ENCODE data around the gene CCDC167.

The CCDC167 gene

DNA sequence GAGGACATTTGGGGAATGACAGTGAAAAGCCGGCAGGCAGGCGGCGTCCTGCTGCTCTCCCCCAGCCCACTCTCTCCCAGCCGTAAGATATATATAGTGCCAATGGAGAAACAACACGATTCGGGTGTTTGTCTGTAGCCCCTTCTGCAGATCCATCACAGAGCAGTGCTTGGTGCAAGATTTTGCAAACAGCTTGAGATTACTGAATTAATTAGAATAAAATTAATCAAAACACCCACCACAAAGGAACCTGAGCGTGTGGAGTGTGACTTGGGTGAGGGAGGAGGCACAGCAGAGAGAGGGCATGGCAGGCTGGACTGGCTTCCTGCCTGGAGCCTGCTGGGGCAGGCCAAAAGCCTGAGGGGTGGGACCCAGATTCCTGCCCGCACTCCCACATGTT lies 28.8 kb upstream of the CCDC167 start:
- no peak for DNase-seq

DNA sequence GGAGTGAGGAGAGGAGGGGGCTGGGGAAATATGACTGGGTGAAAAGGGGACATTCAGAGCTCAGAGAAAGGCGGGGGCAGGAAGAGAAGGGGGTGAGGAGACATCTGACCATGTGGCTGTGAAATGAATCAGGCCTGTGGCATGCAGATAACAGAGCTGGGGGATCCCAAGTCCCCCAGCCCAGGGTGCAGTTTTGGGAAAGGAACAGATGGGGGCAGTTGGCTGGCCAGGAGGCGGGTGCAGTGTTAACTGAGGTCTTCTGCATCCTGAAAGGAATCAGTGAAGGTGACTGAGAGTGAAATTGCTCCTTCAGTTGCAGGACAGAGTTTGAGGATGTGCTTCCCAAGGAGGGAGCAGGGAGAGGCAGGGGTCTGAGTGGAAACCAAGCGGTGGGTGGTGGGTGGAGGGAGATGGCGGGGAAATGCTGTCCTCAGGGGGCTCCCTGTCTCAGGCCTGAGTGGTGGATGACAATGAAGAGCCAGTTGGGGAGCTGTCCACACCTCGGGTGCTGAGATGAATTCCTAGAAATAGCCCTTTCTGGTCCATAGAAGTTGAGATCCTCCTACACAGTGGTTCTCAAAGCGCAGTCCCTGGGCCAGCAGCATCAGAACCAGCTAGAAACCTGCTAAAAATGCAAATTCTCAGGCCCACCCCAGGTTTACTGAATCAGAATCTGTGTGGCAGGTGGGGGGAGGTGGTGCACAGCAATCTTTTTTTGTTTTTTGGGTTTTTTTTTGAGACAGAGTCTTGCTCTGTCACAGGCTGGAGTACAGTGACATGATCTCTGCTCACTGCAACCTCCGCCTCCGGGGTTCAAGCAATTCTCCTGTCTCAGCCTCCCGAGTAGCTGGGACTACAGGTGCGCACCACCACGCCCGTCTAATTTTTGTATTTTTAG lies 26.0 kb upstream of the CCDC167 start:
- no peak for DNase-seq

DNA sequence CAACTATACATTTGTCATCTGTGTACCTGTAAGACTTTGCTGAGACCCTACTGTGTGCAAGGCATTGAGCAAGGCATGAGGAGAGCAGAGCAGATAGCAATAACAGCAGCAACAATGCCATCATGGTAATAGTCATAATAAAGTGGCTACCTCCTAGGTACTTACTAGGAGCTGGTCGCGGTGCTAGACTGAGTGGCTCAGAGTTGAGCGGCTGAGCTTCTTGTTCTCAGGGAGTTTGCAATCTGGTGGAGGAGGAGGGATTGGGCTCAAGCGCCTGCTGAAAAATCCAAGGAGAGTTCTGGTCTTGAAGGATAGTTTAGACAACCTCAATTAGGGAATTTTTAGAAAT lies 25.3 kb upstream of the CCDC167 start:
- DNase-seq: no peak

DNA sequence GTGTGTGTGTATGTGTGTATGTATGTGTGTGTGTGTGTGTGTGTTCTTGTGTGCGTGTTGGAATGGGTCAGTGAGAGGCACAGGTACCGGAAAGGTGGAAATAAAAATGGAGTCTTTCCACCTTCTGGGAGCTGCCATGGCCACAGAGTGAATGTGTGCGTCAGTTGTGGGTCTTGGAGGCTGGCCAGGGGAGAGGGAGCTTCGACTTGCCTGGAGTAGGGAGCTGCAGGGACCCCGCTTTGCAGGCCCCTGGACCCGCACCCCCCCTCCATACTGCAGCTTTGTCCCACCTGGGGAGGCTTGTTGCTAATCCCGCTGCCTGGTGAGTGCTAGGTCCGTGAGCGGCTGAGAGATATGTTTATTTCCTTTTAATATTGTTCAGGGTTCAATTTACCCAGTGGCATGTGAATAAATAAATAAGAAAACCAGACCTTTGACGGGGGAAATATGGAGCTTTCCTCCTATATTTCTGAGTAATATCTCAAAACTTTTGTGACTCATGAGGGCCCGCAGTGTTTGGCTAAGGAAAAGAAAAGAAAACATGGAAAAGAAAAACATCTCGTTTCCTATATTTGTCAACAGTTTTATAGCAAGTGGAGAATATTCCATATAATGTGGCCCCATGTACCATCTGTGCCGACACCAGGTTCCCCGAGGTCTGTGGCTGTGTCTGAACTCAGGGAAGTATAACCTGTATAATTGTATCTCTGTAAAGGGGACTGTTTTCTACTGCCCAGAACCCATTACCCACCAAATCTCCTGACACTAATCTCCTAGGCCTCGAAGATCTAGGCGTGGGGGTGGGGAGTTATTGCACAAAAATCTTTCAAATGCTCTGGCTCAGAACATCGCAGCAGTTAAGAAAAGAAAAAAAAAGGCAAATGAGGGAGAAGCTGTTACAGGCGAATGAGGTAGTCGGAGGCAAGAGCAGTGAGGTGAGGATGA lies 24.6 kb upstream of the CCDC167 start:
- DNase-seq: no peak

DNA sequence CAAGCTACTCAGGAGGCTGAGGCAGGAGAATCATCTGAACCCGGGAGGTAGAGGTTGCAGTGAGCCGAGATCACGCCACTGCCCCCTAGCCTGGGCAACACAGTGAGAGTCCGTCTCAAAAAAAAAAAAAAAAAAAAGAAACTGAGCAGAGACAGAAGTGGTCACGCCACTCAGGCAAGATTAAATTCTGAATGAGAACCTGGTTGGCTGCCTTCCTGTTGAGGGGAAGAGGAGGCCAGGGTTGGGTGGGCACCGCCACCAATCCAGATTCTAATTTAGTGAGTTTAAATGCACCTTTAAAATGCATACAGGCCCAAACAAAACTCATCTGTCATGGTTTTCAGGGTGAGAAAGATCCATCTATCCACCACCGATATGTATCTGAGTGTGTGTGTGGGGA lies 23.7 kb upstream of the CCDC167 start:
- DNase-seq: no peak

DNA sequence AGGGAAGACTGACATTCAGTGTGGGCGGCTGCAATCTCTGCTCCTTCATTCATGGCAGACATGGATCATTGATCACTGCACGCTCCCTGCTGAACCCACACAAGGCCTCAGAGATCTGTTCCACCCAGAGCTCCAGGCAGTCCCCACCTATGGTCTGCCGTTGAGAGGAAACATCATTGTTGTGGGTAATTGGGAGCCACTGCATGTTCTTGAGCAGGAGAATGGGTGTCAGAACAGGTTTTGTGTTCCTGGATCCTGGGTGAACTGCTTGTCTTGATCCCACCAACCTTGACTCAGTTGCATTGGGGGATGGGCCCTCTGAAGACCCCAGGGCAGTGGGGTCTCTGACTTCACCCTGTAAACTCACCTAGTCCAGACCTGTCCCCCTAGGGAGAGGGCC lies 23.1 kb upstream of the CCDC167 start:
- no peak for DNase-seq

DNA sequence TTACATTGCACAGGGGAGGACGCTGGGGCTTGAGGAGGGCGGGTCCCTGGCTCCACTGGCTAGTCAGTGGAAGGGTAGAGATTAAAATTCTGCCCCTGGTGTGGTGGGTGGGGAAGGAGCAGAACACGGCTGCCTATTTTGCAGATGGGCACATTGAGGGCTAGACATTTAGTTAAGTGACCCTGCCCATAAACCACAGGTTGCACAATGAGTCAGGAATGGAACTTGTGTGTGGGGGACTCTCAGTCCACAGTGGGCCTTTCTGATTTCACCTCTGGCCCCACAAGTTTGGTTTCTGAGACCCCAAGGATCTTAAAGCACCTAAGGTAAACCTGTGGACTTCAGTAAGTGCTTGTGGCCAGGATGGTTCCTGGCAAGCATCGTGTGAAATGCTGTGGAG lies 22.0 kb upstream of the CCDC167 start:
- DNase-seq: no peak

DNA sequence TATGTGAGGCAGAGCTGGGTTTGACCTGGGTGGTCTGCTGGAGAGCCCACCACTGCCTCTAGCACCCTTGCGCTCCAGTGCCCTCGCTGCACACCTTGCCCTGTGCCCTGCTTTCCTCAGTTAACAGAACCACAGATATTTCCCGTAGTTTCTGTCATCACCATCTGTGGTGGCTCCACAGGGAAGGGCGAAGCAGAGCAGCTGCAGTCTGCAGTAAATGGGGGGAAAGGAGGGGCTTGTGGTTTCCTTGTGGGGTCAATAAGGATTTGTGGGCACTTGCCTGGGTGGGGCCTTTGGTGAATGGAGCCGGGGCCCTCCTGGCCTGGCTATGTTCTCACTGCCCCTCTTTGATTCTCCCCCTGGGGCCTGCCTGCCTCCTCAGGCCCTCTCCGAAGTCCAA lies 21.2 kb upstream of the CCDC167 start:
- no peak for DNase-seq

DNA sequence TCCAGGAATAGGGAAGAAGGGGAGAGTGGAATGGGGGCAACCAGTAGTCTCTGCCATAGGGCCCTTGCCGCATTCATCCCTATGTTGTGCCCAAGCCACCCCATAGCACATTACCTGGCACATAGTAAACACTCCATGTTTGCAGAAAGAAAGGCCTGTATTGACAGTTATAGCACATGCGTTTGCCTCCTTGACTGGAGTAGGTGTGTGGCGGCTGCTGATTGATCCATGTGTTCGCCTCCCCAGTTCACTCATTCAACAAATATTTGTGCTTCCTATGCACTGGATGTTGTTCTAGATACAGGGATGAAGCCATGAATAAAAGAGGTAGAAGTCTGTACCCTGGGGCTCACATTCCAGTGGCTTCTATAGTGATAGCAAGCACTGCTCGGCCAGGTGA lies 19.8 kb upstream of the CCDC167 start:
- DNase-seq: no peak

DNA sequence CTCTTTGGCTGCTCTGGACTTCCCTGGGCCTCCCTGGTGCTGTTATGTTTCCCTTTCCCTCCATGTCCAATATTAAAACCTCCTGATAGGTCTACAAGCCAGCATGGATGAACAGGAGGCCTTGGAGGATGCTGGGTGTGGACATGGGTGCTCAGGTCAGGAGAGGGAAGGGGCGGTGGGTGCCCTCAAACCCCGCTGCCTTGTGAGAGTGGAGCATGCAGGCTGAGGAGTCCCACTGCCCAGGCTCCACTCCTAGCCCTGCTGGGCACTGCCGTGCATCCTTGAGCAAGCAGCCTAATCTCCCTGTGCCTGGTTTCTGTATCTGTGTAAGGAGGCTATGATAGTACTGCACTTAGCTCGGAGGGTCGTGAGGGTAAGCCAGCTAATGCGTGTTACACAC lies 18.4 kb upstream of the CCDC167 start:
- DNase-seq: no peak

DNA sequence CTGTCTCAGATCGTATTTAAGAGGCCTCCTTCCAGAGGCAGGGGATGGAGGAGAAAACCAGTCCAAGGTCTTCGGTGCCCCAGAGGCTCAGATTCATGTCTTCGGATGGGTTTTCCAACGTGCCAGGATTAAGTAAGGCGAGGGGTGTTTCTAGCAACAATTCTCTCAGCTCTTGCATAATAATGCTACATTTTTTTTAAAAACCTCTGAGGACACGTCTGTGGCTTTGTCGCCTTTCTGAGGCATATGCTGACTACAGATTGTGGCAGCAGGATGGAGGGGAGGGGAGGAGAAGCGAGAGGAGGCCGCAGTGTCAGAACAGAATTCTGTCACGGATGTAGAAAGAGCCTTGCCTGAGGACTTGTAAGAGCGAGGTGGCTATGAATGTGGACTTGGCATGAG lies 17.7 kb upstream of the CCDC167 start:
- peak; percentile 90 for DNase-seq

DNA sequence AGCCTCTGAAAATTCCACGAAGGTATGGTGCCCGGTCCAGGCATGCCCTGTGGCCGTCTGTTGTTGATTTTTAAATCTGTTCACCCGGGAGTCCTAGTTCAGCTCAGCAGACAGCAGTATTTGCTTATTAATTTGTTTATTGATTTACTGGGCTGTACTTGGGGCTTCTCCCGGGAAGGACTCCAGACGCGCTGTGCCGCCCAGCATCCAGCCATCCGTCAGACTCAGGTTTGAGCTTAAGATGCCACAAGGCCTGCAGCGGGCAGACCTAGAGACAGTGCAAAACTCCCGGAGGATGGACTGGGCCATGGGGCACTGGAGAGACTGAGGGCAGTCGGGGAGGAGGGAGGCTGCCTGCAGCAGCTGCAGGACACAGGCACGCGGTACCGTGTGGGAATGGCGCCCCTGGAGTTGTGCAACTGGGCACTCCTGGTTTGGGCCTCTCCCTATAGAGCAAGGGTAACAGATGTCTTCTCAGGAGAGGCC lies 17.3 kb upstream of the CCDC167 start:
- no peak for DNase-seq

DNA sequence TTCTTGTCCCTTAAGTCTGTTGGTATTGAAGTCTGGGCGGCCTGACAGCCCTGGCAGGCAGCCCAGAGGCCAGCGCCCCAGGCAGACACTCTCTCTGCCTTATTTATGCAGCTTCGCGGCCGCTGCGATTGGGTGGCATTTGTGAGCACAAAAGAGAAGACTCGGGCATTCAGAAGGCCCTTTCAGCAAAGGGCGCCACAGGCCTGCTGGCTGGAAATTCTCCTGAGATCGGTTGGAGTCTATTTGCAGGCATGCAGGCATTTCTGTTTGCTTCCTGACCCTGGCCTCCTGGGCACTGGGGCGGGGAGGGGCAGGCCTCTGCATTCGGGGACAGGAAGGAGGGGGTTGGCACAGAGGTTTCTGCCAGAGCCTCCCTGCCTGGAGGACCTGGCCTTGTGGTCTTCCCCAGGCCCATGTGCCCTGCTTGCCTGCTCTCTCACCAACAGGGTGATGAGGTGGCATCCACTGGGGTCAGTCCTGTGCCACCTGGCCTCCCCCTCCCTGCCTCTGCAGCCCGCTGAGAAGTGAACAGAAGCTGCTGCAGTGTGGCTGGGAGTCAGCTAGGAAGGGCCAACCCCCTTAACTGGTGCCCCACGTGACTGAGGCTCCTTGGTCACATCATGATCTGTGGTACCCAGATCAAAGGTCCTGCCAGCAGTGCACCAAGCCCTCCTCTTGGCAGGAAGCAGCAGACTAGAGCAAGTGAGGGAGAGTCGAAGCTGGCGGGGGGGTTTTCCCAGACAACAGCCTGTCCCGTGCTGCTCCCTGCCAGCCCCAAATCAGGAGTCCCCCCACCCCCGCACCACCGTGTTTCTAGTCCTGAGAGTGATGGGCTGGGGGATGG lies 16.6 kb upstream of the CCDC167 start:
- DNase-seq: peak; percentile 97

DNA sequence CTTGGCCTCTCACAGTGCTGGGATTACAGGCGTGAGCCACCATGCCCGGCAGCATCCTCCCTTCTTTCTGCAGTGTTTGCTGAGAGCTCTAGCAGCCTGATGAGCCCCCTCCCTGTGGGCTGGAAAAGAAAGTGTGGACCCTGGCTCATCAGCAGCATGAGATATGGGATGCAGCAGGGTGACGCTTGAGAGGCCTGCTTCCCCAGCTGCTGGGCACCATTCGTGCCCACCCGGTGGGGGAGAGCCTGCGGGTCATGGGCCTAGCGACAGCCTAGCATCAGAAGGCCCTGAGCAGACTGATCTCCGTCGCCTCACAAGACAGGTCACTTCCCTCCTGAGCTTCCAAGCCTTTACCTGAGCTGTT lies 16.0 kb upstream of the CCDC167 start:
- DNase-seq: peak; percentile 25

DNA sequence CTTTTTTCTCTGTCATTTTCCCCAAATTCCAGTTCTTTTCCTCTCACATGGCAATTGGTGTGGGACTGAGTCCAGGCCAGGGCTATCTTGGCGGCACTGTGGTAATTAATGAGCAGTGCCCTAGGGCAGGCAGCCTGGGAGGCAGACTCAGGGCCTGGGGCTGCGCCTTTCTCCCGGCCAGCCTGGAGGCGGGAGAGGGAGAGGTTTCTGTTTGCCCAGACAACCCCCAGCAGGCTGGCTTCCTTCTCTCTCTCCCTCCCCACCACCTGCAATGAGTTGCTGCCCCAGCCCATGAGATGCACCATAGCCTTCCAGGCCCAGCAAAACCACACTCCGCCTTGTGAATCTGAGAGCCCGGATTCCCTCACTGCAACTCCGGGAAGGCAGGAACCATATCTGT lies 15.1 kb upstream of the CCDC167 start:
- peak; percentile 28 for DNase-seq

DNA sequence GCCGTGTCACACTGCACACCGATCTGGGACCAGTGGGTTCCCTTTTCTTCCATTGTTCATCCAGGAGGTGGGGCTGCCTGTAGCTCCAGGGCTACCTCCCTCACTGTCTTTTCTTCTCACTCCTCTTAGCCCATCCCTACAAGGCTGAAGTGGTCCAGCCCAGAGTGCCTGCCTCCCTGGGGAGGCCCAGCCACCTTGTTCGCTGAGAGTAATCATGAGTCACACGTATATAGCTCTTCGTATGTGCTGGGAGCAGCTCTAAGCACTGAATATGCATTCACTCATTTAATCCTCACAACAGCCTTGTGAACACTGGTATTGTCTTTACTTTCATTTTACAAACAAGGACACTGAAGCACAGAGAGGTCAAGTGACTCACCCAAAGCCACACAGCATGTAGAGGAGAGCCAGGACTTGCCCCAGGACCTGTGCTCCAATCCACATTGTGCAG lies 14.7 kb upstream of the CCDC167 start:
- peak; percentile 51 for DNase-seq

DNA sequence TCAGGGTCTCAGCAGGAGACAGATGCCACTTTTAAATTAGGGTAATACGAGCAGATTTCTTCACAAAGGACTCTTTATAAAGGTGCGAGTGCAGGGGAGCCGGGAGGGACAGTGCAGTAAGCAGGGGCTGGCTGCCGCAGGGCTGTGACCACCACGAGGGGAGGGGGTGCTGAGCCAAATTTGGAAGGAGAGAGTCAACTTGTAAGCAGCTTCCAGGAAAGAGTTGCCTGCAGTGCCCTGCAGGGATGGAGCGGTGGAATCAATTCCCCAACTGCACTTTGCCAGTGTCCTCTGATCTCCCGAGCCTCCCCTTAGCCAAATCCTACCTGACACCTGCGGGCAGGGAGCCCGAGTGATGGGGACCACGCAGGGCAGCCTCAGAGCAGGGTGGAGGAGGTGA lies 13.9 kb upstream of the CCDC167 start:
- DNase-seq: no peak

DNA sequence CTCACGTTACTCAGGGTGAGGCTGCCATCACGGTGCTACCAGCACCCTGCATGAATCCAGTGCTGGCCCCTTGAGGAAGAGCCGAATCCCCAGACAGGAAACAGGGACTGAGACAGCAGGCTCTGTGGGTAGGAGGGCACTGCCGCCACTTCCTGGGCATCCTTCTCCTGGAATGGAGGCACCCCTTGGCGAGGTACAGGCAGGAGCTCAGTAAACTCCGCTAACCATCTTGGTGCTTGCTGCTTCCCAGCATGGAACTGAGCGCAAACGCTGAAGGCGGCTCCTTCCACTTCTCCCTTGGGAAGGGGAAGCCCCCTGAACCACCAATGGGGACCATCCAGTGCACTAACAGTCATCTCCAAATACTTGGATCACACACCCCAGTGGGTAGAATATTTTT lies 13.5 kb upstream of the CCDC167 start:
- no peak for DNase-seq

DNA sequence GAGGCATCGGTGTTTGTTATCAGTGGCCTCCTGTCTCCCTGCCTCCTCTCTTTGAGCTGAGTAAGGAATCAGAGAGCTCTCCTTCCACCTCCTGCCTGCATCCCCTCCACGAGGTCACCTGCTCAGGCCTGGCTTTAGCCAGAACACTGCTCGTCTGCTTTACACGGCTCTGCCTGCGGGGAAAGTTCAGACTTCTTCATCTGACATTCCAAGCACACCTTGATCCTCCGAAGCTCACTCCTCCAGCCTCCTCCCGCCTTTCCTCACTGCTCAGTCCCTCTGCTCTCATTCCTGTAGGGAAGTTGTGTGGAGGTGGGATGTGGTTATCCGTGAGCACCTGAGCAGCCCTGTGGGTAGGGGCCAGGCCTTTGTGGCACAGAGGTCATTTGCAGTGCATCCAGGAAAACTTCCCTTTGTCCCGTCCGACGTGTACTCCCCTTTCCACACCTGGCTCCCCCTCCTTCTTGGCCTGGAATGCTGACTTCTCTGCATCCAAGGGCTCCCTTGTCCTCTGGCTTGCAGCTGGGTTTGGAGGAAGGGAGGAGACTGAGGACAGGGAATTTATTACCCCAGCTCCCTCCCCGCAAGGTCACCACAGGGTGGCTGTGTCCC lies 12.8 kb upstream of the CCDC167 start:
- no peak for DNase-seq

DNA sequence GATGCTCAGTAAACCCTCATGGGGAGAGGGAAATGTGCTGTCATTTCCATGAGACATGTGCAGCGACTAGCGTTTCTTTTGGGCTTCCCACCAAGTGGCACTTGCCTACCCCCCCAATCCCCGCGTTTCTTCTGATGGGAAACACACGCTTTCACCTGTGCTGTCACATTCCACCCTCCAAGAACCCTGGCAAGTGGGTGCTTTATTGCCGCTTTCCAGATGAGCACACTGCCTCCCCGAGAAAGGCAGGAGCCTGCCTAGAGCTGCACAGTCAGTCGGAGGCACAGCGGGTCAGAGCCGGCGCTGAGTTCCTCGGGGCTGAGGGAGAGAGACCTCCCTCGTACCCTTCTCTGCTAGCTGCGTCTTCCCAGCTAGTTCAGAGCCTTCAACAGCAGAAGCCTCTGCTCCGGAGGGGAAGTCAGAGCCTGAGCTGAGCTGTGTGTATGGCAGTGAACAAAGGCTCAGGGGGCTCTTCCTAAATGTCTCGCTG lies 12.3 kb upstream of the CCDC167 start:
- DNase-seq: no peak

DNA sequence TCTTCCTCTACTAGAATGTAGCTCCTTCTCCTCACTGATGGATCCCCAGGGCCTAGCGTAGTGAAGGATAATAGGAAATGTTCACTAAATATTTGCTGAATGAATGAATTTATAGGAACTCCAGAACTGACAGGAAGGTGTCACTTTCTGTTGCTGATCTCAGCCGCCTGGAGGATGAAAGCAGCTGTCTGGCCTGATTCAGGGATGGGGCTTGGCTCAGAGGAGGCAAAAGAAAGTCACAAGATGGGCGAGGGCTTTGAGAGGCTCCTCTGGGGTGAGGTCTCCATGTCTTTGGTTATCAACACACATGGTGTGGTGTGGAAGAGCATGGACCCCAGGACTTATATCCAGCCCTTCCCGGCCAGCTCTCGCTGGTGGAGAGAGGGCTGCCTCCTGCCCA lies 11.5 kb upstream of the CCDC167 start:
- no peak for DNase-seq

DNA sequence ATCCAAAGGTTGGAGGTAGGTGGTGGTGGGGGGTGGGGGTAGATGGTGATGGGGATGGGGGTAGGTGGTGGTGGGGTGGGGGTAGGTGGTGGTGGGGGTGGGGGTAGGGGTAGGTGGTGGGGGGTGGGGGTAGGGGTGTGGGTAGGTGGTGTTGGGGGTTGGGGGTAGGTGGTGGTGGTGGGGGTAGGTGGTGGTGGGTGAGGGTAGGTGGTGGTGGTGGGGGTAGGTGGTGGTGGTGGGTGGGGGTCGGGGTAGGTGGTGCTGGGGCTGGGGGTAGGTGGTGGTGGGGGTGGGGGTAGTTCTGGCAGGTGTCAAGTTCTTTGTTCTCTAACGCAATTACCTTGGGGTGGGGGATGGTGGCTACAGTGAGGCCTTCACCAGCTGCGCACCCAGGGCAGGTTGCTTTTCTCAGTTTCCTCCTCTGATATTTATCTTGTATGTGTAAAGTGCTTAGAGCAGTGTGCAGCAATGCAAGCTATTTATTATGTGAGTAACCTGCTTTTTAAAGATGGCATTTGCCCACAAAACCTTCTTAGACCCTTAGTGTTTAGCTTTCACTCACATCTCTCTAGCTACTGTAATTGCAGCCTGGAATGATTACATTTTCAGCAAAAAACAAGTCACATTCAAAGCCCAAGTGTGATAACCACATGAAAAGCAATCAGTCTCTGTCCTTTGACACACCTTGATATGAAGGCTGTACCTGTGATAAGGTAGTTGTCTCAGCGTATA lies 8.2 kb upstream of the CCDC167 start:
- peak; percentile 70 for DNase-seq
